GM23338 (cell line): ENCODE data around the gene MAP3K15. TPM values are rescaled to one million over a fixed set of nuclear protein-coding genes. Genes with fewer than 3 reads are reported as not detected.

Experiments used
- ATAC-seq: fragments of 200-7000 bp; cut with Tn5 transposase; 3 replicates; pipeline ENCODE4 v1.9.1; 2020
- DNase-seq: peaks from one replicate; pipeline ENCODE4 v3.0.0-alpha.2; 2015; ENCODE audit warnings: low spot score
- H2AFZ ChIP-seq: fragments of 200-600 bp; sonication (generic); 2 replicates; pipeline ENCODE4 v1.8.0; 2016; ENCODE audit warnings: antibody characterized with exemption, mild to moderate bottlenecking, moderate library complexity
- H3F3A ChIP-seq: fragments of 200-600 bp; sonication (generic); replicated peaks from 2 replicates; pipeline ENCODE4 v1.8.0; 2017; ENCODE audit warnings: antibody characterized with exemption, mixed run types, low read depth
- H3K27ac ChIP-seq: fragments of 200-600 bp; sonication (generic); 2 replicates; pipeline ENCODE4 v1.6.1; 2016; ENCODE audit warnings: low read depth
- H3K27me3 ChIP-seq: fragments of 200-600 bp; sonication (generic); 2 replicates; pipeline ENCODE4 v1.8.0; 2016; ENCODE audit warnings: mild to moderate bottlenecking, mixed run types, moderate library complexity; ENCODE audit not compliant: insufficient read depth
- H3K36me3 ChIP-seq: fragments of 200-600 bp; sonication (generic); 2 replicates; pipeline ENCODE4 v1.8.0; 2016; ENCODE audit warnings: mild to moderate bottlenecking; ENCODE audit not compliant: insufficient read depth
- H3K4me1 ChIP-seq: fragments of 200-600 bp; sonication (generic); 2 replicates; pipeline ENCODE4 v1.8.0; 2016; ENCODE audit warnings: mild to moderate bottlenecking, moderate library complexity; ENCODE audit not compliant: insufficient read depth
- H3K4me2 ChIP-seq: fragments of 200-600 bp; sonication (generic); 2 replicates; pipeline ENCODE4 v1.7.1; 2017; ENCODE audit warnings: mixed run types
- H3K4me3 ChIP-seq: fragments of 200-600 bp; sonication (generic); 2 replicates; pipeline ENCODE4 v1.6.1; 2016; ENCODE audit warnings: mixed run types
- H3K79me2 ChIP-seq: fragments of 200-600 bp; sonication (generic); replicated peaks from 2 replicates; pipeline ENCODE4 v1.8.0; 2017; ENCODE audit warnings: mild to moderate bottlenecking; ENCODE audit not compliant: insufficient read depth
- H3K9me2 ChIP-seq: fragments of 200-600 bp; sonication (generic); 2 replicates; pipeline ENCODE4 v1.8.0; 2017; ENCODE audit not compliant: insufficient read depth
- H4K20me1 ChIP-seq: fragments of 200-600 bp; sonication (generic); replicated peaks from 2 replicates; pipeline ENCODE4 v1.8.0; 2017; ENCODE audit warnings: mild to moderate bottlenecking; ENCODE audit not compliant: insufficient read depth
- H3K27ac Mint-ChIP-seq: 2 replicates; pipeline ENCODE4 v1.8.0; 2020; ENCODE audit warnings: inconsistent platforms, mild to moderate bottlenecking, moderate library complexity, mixed read lengths
- H3K27me3 Mint-ChIP-seq: 3 replicates; pipeline ENCODE4 v1.8.0; 2022; ENCODE audit warnings: low read depth, mild to moderate bottlenecking, moderate library complexity, mixed read lengths, inconsistent platforms; ENCODE audit not compliant: insufficient read depth, poor library complexity
- H3K36me3 Mint-ChIP-seq: 3 replicates; pipeline ENCODE4 v1.8.0; 2021; ENCODE audit warnings: low read depth, mild to moderate bottlenecking, inconsistent platforms, moderate library complexity, mixed read lengths
- H3K4me1 Mint-ChIP-seq: 3 replicates; pipeline ENCODE4 v1.8.0; 2020; ENCODE audit warnings: mild to moderate bottlenecking, inconsistent platforms, mixed read lengths
- H3K4me3 Mint-ChIP-seq: 3 replicates; pipeline ENCODE4 v1.8.0; 2021; ENCODE audit warnings: moderate library complexity, mild to moderate bottlenecking, inconsistent platforms, mixed read lengths
- H3K9me3 Mint-ChIP-seq: 3 replicates; pipeline ENCODE4 v1.8.0; 2020; ENCODE audit warnings: moderate library complexity, mild to moderate bottlenecking, inconsistent platforms, mixed read lengths
- CREB1 ChIP-seq: fragments of 250-450 bp; sonication (Bioruptor Pico); IDR thresholded peaks from 2 replicates; pipeline ENCODE4 v1.5.0; 2020; ENCODE audit warnings: low read depth, mild to moderate bottlenecking, moderate library complexity
- EZH2phosphoT487 ChIP-seq: fragments of 200-600 bp; sonication (generic); IDR thresholded peaks from one replicate; pipeline ENCODE4 v1.8.1; 2018; ENCODE audit warnings: antibody characterized with exemption; ENCODE audit not compliant: unreplicated experiment
- JUNB ChIP-seq: IDR thresholded peaks from one replicate; pipeline ENCODE4 v1.6.1; 2016; ENCODE audit warnings: antibody characterized with exemption; ENCODE audit not compliant: unreplicated experiment
- POLR2AphosphoS5 ChIP-seq: IDR thresholded peaks from 2 replicates; pipeline ENCODE4 v1.6.1; 2016; ENCODE audit warnings: antibody characterized with exemption, low read depth
- REST ChIP-seq: IDR thresholded peaks from one replicate; pipeline ENCODE4 v1.6.1; 2018; ENCODE audit warnings: antibody characterized with exemption; ENCODE audit not compliant: unreplicated experiment
- STAT1 ChIP-seq: IDR thresholded peaks from one replicate; pipeline ENCODE4 v1.6.1; 2016; ENCODE audit warnings: antibody characterized with exemption; ENCODE audit not compliant: unreplicated experiment
- ZNF114 ChIP-seq: fragments of 250-450 bp; sonication (Bioruptor Pico); IDR thresholded peaks from 2 replicates; pipeline ENCODE4 v1.5.0; 2020; ENCODE audit warnings: mild to moderate bottlenecking, moderate library complexity
- ZNF462 ChIP-seq: fragments of 250-450 bp; sonication (Bioruptor Pico); IDR thresholded peaks from 2 replicates; pipeline ENCODE4 v1.5.0; 2020; ENCODE audit warnings: mild to moderate bottlenecking, moderate library complexity
- polyA plus RNA-seq: library from polyadenylated mRNA; unstranded; fragments of >200 nt; fragmentation: Nextera tagmentation; extraction: Ambion mirVana; gene quantifications from 2 replicates; pipeline ENCODE4 v1.2.1, GENCODE V29; 2016
- total RNA-seq: library from RNA; depleted of rRNA; stranded (reverse); fragments of >200 nt; shearing (Covaris generic); gene quantifications from 2 replicates; pipeline ENCODE4 v1.2.3, GENCODE V29; 2014

MAP3K15 gene
- total and polyA plus RNA-seq, 2 experiments from 2014 or later, result 0.40 to 3.1 TPM

GRCh38 chrX:19370061-19370460, 145.2 kb downstream of the MAP3K15 start:
- Histone ChIP-seq H3K4me3 (no peak overlapping the region), H3K4me1 (no peaks in the 10 kb centered on the region), H3F3A (no peaks in the 10 kb centered on the region), H3K79me2 (no peaks in the 10 kb centered on the region), H3K9me2 (no peaks in the 10 kb centered on the region), H3K4me2 (no peak overlapping the region), H3K27me3 (0 out of 2 replicates have a peak, but pooled peaks cover 3% of the 10 kb centered on the region), H2AFZ (no peak overlapping the region), H3K36me3 (no peaks in the 10 kb centered on the region), H4K20me1 (no peaks in the 10 kb centered on the region), H3K27ac (no peak overlapping the region)
- Mint-ChIP-seq H3K27me3 (peaks cover 7% of the 10 kb centered on the region), H3K9me3 (no peaks in the 10 kb centered on the region; the same call in 2 of the 3 replicates), H3K36me3 (peaks cover 12% of the 10 kb centered on the region; the same call in 2 of the 3 replicates), H3K27ac (no peak overlapping the region), H3K4me1 (0 out of 3 replicates have a peak, but pooled peaks cover 2% of the 10 kb centered on the region), H3K4me3 (no peak overlapping the region)
- DNase-seq, result no peak
- TF ChIP-seq REST, result no peak
- TF ChIP-seq EZH2phosphoT487, result no peak
- no peak for TF ChIP-seq STAT1
- TF ChIP-seq ZNF114, result no peak
- no peak for ATAC-seq

- no peak for ATAC-seq
- no peak overlapping the region for H3K4me3 Mint-ChIP-seq
- TF ChIP-seq STAT1 (no peak), POLR2AphosphoS5 (no peak), ZNF462 (no peak), REST (no peak), JUNB (no peak), ZNF114 (no peak), CREB1 (no peak)
These were observed 146.7 kb downstream of the MAP3K15 start for GRCh38 chrX:19368576-19368975.

More at GRCh38 chrX:19368576-19368975, 146.7 kb downstream of the MAP3K15 start:
- Histone ChIP-seq H3K4me1 (no peaks in the 10 kb centered on the region), H3K27me3 (no peaks in the 10 kb centered on the region), H3K36me3 (no peaks in the 10 kb centered on the region), H3K4me3 (no peak overlapping the region), H4K20me1 (no peaks in the 10 kb centered on the region), H3K79me2 (no peaks in the 10 kb centered on the region), H3K9me2 (no peaks in the 10 kb centered on the region), H2AFZ (no peak overlapping the region), H3K27ac (no peak overlapping the region), H3F3A (no peaks in the 10 kb centered on the region), H3K4me2 (no peak overlapping the region)
- 0 out of 3 replicates have a peak, but pooled peaks cover 2% of the 10 kb centered on the region for H3K4me1 Mint-ChIP-seq
- peaks cover 12% of the 10 kb centered on the region; the same call in 2 of the 3 replicates for H3K36me3 Mint-ChIP-seq
- H3K27ac Mint-ChIP-seq, result no peak overlapping the region
- H3K27me3 Mint-ChIP-seq, result peaks cover 5% of the 10 kb centered on the region
- no peak for DNase-seq
- no peaks in the 10 kb centered on the region; the same call in 2 of the 3 replicates for H3K9me3 Mint-ChIP-seq
